Thoracic aorta (tissue), 2 donors: Measurements from ENCODE around the gene CD37. TPM values are rescaled to one million over a fixed set of nuclear protein-coding genes. Genes with fewer than 3 reads are reported as not detected.
"Not testable (repeated sequence)": the region's sequence is repeated elsewhere in the genome, so short reads cannot be mapped to it uniquely, and the experiment has no call there.

ENCODE experiments used
- ATAC-seq: fragments of 150-250 bp; one replicate; pipeline ENCODE4 v1.8.0; 2017; ENCODE audit warnings: low read depth; ENCODE audit not compliant: insufficient number of reproducible peaks, low FRiP score
- DNase-seq: peaks from one replicate; pipeline ENCODE4 v3.0.0-alpha.2; 2020; ENCODE audit warnings: low spot score
- H3K27ac ChIP-seq, 2 donors: fragments of 200-600 bp; sonication (generic); 1 replicate in 1 of 2; 2 replicates in 1 of 2; pipeline ENCODE4 v1.5.1; 2016; ENCODE audit warnings: mild to moderate bottlenecking in 2 of 2, moderate library complexity in 2 of 2
- H3K27me3 ChIP-seq: fragments of 200-600 bp; sonication (generic); replicated peaks from 2 replicates; pipeline ENCODE4 v1.6.0; 2016; ENCODE audit warnings: mild to moderate bottlenecking; ENCODE audit not compliant: insufficient read depth
- H3K36me3 ChIP-seq: fragments of 200-600 bp; sonication (generic); one replicate; pipeline ENCODE4 v1.5.1; 2016
- H3K4me1 ChIP-seq, 2 donors: fragments of 200-600 bp; sonication (generic); 1 replicate in 1 of 2; 2 replicates in 1 of 2; pipeline versions ENCODE4 v1.5.1 to v1.6.0; 2016; ENCODE audit warnings: low read depth in 2 of 2, mild to moderate bottlenecking in 1 of 2; ENCODE audit not compliant: control insufficient read depth in 1 of 2
- H3K4me3 ChIP-seq: fragments of 200-600 bp; sonication (generic); 2 replicates; pipeline ENCODE4 v1.5.1; 2016; ENCODE audit warnings: mild to moderate bottlenecking
- H3K9me3 ChIP-seq: fragments of 200-600 bp; sonication (generic); 2 replicates; pipeline ENCODE4 v1.5.1; 2016
- total RNA-seq, 2 donors: library from RNA; depleted of rRNA; stranded (reverse); fragments of >200 nt; gene quantifications; one replicate each; pipeline versions ENCODE4 v1.1.0 to v1.2.3, GENCODE V29; 2016
- TF ChIP-seq, protein P1 (sequence below): fragments of 200-600 bp; sonication (generic); IDR thresholded peaks from one replicate; pipeline ENCODE4 v1.5.1; 2019; ENCODE audit warnings: antibody characterized with exemption

The CD37 gene
- total RNA-seq, 2 donors from 2014 or later: 29.8 to 33.0 TPM

DNA sequence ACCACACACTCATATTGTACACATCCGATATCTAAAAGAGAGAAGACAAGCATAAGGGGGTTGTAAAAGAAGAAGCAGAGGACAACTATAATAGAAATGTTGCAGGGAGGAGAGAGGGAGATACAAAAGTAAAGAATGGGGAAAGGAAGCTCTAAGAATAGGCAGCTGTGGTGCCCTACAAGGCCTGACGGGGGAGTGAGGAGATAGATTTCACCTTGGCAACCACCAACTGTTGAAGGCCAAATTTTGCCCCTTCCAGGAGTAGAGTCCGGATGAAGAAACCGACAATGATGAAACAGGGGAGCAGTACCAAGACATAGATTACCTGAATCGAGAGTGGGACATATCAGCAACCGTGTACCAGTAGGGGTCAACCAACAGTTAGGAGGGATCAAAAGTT is 26.1 kb upstream of the CD37 start:
- no peak for ATAC-seq
- H3K27me3 ChIP-seq: no peaks in the 10 kb centered on the region
- H3K4me3 ChIP-seq: no peak overlapping the region
- TF ChIP-seq, protein P1, sequence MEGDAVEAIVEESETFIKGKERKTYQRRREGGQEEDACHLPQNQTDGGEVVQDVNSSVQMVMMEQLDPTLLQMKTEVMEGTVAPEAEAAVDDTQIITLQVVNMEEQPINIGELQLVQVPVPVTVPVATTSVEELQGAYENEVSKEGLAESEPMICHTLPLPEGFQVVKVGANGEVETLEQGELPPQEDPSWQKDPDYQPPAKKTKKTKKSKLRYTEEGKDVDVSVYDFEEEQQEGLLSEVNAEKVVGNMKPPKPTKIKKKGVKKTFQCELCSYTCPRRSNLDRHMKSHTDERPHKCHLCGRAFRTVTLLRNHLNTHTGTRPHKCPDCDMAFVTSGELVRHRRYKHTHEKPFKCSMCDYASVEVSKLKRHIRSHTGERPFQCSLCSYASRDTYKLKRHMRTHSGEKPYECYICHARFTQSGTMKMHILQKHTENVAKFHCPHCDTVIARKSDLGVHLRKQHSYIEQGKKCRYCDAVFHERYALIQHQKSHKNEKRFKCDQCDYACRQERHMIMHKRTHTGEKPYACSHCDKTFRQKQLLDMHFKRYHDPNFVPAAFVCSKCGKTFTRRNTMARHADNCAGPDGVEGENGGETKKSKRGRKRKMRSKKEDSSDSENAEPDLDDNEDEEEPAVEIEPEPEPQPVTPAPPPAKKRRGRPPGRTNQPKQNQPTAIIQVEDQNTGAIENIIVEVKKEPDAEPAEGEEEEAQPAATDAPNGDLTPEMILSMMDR: no peak
- no peaks in the 10 kb centered on the region for H3K9me3 ChIP-seq
- H3K36me3 ChIP-seq: no peaks in the 10 kb centered on the region
- H3K27ac ChIP-seq: no peak overlapping the region
- DNase-seq: no peak
- no peaks in the 10 kb centered on the region for H3K4me1 ChIP-seq

DNA sequence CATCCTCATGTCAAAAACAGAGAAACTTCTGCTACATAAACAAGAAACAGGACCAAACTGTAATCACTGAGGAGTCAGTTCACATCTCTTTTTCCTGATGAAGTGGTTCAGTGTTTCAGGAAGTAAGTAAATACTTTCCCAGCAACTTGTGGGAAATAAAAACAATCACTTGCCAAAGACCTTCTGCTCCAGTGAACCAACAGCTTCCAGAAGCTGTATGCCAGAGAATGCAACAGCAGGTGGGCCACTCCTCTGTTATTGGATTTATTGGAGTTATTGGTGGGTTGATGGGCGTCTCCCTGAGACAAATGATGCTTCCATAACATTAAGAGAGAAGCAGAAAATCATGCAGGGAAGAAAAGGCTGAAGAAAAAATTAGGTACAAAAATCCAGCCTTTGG is 20.1 kb upstream of the CD37 start:
- TF ChIP-seq, protein P1: no peak
- no peaks in the 10 kb centered on the region for H3K4me1 ChIP-seq
- DNase-seq: no peak

DNA sequence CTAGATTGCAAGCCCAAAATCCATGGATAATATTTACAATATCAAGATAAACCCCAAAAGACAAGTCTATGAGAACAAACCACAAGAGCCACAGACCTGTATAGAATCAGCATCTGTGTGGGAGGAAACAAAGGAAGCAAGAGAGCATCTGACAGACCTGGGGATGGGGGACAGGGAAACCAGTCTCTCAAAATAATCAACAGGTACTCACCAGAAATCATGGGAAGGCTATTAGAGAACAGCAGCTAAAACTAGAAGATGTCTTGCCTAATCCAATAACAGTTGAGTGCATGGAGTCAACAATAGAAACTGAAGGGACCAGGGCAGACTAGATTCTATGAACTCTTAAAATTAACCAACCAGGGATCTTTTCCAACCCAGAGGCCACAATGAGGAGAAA is 18.9 kb upstream of the CD37 start:
- TF ChIP-seq, protein P1: no peak
- H3K27ac ChIP-seq: no peak overlapping the region
- no peaks in the 10 kb centered on the region for H3K4me1 ChIP-seq
- H3K27me3 ChIP-seq: no peaks in the 10 kb centered on the region
- no peak overlapping the region for H3K4me3 ChIP-seq
- no peaks in the 10 kb centered on the region for H3K9me3 ChIP-seq
- ATAC-seq (no peak), DNase-seq (no peak)
- no peaks in the 10 kb centered on the region for H3K36me3 ChIP-seq

More for the DNA sequence above, 20.1 kb upstream of the CD37 start:
- Histone ChIP-seq H3K27me3 (no peaks in the 10 kb centered on the region), H3K36me3 (no peaks in the 10 kb centered on the region), H3K27ac (no peak overlapping the region), H3K9me3 (no peaks in the 10 kb centered on the region), H3K4me3 (no peak overlapping the region)
- no peak for ATAC-seq

DNA sequence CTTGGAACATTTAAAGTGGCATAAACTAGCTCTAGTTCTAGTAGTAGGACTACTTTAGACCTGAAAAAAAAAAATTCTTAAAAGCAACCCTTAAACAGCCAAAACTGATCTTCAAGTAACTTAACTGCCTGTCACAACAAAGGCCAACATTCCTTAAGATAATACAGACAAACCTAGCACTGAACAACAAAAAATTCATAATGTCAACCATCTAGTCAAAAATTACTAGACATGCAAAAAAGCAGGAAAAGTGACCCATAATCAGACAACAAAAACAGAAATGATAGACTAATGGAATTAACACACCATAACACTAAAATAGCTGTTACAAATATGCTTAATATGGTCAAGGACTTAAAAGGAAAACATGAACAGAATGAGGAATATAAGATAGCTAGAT is 16.9 kb upstream of the CD37 start:
- Histone ChIP-seq H3K4me1 (no peaks in the 10 kb centered on the region), H3K36me3 (no peaks in the 10 kb centered on the region), H3K27ac (no peak overlapping the region), H3K27me3 (no peaks in the 10 kb centered on the region), H3K4me3 (no peak overlapping the region), H3K9me3 (peaks cover 3% of the 10 kb centered on the region)
- ATAC-seq (no peak), DNase-seq (no peak)
- TF ChIP-seq, protein P1: no peak

DNA sequence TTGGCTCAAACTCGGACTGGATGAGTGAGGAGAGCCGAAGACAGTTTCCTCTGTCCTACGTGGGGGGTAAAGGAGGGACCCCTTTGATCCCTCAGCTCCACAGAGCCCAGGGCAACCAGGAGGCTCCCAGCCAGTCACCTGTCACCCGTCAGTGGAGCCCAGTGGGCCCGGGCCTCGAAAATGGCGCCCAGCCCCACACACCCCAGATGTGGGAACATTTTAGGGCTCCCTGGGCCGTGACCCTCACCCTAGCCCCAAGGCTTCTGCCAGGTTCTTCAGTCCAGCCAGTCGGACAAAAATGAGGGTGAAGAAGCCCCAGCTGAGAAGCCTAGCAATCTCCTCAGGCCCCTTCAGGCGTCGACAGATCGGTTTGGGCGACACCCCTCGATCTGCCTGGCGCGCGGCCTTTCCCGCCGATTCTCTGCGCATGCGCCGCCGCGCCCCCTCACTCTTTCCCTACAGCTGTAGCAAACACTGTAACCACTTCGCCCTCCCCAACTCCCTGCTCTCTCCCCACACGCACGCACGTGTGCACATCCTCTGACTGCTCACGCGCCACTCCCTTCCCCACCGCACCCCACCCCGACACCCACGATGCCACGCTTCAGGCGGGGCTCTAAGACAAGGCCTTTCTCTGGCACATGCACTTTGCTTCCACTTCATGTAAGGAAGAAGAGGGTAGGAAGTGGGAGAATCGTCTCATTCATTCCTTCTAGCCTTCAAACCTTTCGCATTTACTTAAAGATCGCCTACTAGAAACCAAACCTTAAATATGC is 10.2 kb upstream of the CD37 start, which contains the start of gene SLC6A16:
Gene SLC6A16, minus strand, starts transcription at position 391 of the 776 bp plus-strand sequence. CDS start 13,844 bp downstream, outside the sequence.
- ATAC-seq (no peak), DNase-seq (no peak)
- Histone ChIP-seq H3K36me3 (no peaks in the 10 kb centered on the region), H3K27ac (no peak within 1 kb of the TSS), H3K27me3 (no peaks in the 10 kb centered on the region), H3K4me1 (no peaks in the 10 kb centered on the region), H3K9me3 (peaks cover 3% of the 10 kb centered on the region), H3K4me3 (no peak within 1 kb of the TSS)
- TF ChIP-seq, protein P1: no peak

DNA sequence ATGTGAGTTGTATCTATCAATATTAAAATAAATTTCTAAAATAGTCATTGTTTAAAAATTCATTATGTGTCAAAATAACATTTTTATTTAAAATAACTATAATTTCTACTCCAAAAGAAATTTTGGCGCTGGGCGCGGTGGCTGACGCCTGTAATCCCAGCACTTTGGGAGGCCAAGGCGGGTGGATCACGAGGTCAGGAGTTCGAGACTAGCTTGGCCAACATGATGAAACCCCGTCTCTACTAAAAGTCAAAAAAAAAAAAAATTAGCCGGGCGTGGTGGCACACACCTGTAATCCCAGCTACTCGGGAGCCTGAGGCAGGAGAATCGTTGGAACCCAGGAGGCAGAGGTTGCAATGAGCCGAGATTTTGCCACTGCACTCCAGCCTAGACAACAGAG is 9.4 kb upstream of the CD37 start:
- DNase-seq, H3K4me1 ChIP-seq, ATAC-seq, H3K27ac ChIP-seq, H3K27me3 ChIP-seq, H3K4me3 ChIP-seq, H3K36me3 ChIP-seq, H3K9me3 ChIP-seq: not testable (repeated sequence)
